Progenitor cell of endocrine pancreas (in vitro differentiated cells): ENCODE data around the gene AGTRAP. TPM values are rescaled to one million over a fixed set of nuclear protein-coding genes. Genes with fewer than 3 reads are reported as not detected.
A peak's percentile ranks its signal among the peaks of the same experiment; 100 is the strongest.

Experiments used
- DNase-seq: peaks from one replicate; pipeline ENCODE4 v3.0.0; 2021; ENCODE audit warnings: low spot score; ENCODE audit not compliant: unreplicated experiment
- H3K27ac Mint-ChIP-seq: 2 replicates; pipeline ENCODE4 v1.8.0; 2021; ENCODE audit warnings: mild to moderate bottlenecking, moderate library complexity, mixed read lengths
- H3K27me3 Mint-ChIP-seq: 2 replicates; pipeline ENCODE4 v1.8.0; 2021; ENCODE audit warnings: mixed read lengths
- H3K36me3 Mint-ChIP-seq: 2 replicates; pipeline ENCODE4 v1.8.0; 2022; ENCODE audit warnings: mixed read lengths; ENCODE audit not compliant: insufficient read depth
- H3K4me1 Mint-ChIP-seq: 2 replicates; pipeline ENCODE4 v1.8.0; 2021; ENCODE audit warnings: low read depth, mixed read lengths
- H3K4me3 Mint-ChIP-seq: 2 replicates; pipeline ENCODE4 v1.8.0; 2021; ENCODE audit warnings: low read depth, mild to moderate bottlenecking, moderate library complexity, mixed read lengths
- H3K9me3 Mint-ChIP-seq: 2 replicates; pipeline ENCODE4 v1.8.0; 2021; ENCODE audit warnings: low read depth, mixed read lengths
- CTCF ChIP-seq: fragments of 200-600 bp; sonication (generic); IDR thresholded peaks from one replicate; pipeline ENCODE4 v1.5.0; 2021; ENCODE audit warnings: antibody characterized with exemption, mild to moderate bottlenecking; ENCODE audit not compliant: unreplicated experiment
- total RNA-seq: library from RNA; stranded (reverse); gene quantifications from 2 replicates; pipeline ENCODE4 v1.2.1, GENCODE V29; 2021

The AGTRAP gene
- total RNA-seq, 1 donor from 2014 or later, result 34.2 TPM

- no peak for DNase-seq
- H3K4me3 Mint-ChIP-seq, result peak overlapping the region; percentile 74
- H3K36me3 Mint-ChIP-seq, result no peaks in the 10 kb centered on the region
- H3K27ac Mint-ChIP-seq, result peak overlapping the region; percentile 74
- peaks cover 9% of the 10 kb centered on the region for H3K4me1 Mint-ChIP-seq
- no peak for TF ChIP-seq CTCF
- H3K9me3 Mint-ChIP-seq, result no peaks in the 10 kb centered on the region
- peaks cover 24% of the 10 kb centered on the region for H3K27me3 Mint-ChIP-seq
Observed at GRCh38 chr1:11691928-11692711, 43.8 kb upstream of the AGTRAP start.

- no peak for TF ChIP-seq CTCF
- H3K4me3 Mint-ChIP-seq, result peak overlapping the region; percentile 52
- H3K27me3 Mint-ChIP-seq, result peaks cover 24% of the 10 kb centered on the region
- H3K36me3 Mint-ChIP-seq, result no peaks in the 10 kb centered on the region
- H3K9me3 Mint-ChIP-seq, result no peaks in the 10 kb centered on the region
- DNase-seq, result no peak
- no peak overlapping the region for H3K27ac Mint-ChIP-seq
- H3K4me1 Mint-ChIP-seq, result peaks cover 9% of the 10 kb centered on the region
Observed at GRCh38 chr1:11693024-11693590, 42.8 kb upstream of the AGTRAP start.

- Mint-ChIP-seq H3K9me3 (no peaks in the 10 kb centered on the region), H3K4me3 (no peak overlapping the region), H3K4me1 (peaks cover 9% of the 10 kb centered on the region), H3K36me3 (no peaks in the 10 kb centered on the region), H3K27me3 (peaks cover 27% of the 10 kb centered on the region), H3K27ac (peak overlapping the region; percentile 11)
- no peak for TF ChIP-seq CTCF
- no peak for DNase-seq
Observed at GRCh38 chr1:11693917-11694316, 42.0 kb upstream of the AGTRAP start.

- no peak for DNase-seq
- no peak overlapping the region for H3K4me3 Mint-ChIP-seq
- no peak for TF ChIP-seq CTCF
- H3K27ac Mint-ChIP-seq, result no peak overlapping the region
- no peaks in the 10 kb centered on the region for H3K4me1 Mint-ChIP-seq
- H3K36me3 Mint-ChIP-seq, result no peaks in the 10 kb centered on the region
- peaks cover 30% of the 10 kb centered on the region for H3K27me3 Mint-ChIP-seq
- no peaks in the 10 kb centered on the region for H3K9me3 Mint-ChIP-seq
Observed at GRCh38 chr1:11695861-11696260, 40.1 kb upstream of the AGTRAP start.

- Mint-ChIP-seq H3K27me3 (peaks cover 26% of the 10 kb centered on the region), H3K9me3 (no peaks in the 10 kb centered on the region), H3K4me3 (no peak overlapping the region), H3K4me1 (no peaks in the 10 kb centered on the region), H3K36me3 (no peaks in the 10 kb centered on the region), H3K27ac (no peak overlapping the region)
- no peak for DNase-seq
- no peak for TF ChIP-seq CTCF
Observed at GRCh38 chr1:11697188-11697892, 38.6 kb upstream of the AGTRAP start.
